Breast epithelium (tissue), 4 donors: ENCODE data around the gene INPP4A. TPM values are rescaled to one million over a fixed set of nuclear protein-coding genes. Genes with fewer than 3 reads are reported as not detected.

Experiments used
- DNase-seq, 2 donors: peaks; one replicate each; pipeline ENCODE4 v3.0.0-alpha.2; 2019; ENCODE audit warnings: low spot score in 2 of 2
- H3K27ac ChIP-seq, 2 donors: fragments of 200-600 bp; sonication (generic) in 1 of 2; one replicate each; pipeline ENCODE4 v1.5.1; 2016 to 2019; ENCODE audit warnings: mild to moderate bottlenecking in 1 of 2
- H3K27me3 ChIP-seq, 2 donors: fragments of 200-600 bp; sonication (generic) in 1 of 2; one replicate each; pipeline versions ENCODE4 v1.5.1 to v1.6.0; 2017 to 2019; ENCODE audit warnings: control low read depth in 1 of 2, mild to moderate bottlenecking in 1 of 2
- H3K36me3 ChIP-seq: fragments of 200-600 bp; one replicate; pipeline ENCODE4 v1.5.1; 2019
- H3K4me1 ChIP-seq, 2 donors: fragments of 200-600 bp; sonication (generic); one replicate each; pipeline ENCODE4 v1.5.1; 2016 to 2019; ENCODE audit warnings: control low read depth in 1 of 2
- H3K4me3 ChIP-seq, 3 donors: fragments of 200-600 bp; sonication (generic); 1 replicate in 2 of 3; 2 replicates in 1 of 3; pipeline ENCODE4 v1.5.1; 2016 to 2019; ENCODE audit warnings: mild to moderate bottlenecking in 3 of 3, moderate library complexity in 2 of 3
- H3K9me3 ChIP-seq, 2 donors: fragments of 200-600 bp; sonication (generic) in 1 of 2; one replicate each; pipeline ENCODE4 v1.5.1; 2016 to 2019; ENCODE audit warnings: control low read depth in 1 of 2
- POLR2A ChIP-seq: fragments of 450-650 bp; IDR thresholded peaks from one replicate; pipeline ENCODE4 v1.6.1; 2016; ENCODE audit warnings: antibody characterized with exemption, mild to moderate bottlenecking, moderate library complexity
- POLR2AphosphoS5 ChIP-seq, 3 donors: sonication (generic); formaldehyde crosslinking; IDR thresholded peaks; one replicate each; pipeline ENCODE4 v1.6.1; 2017; ENCODE audit warnings: antibody characterized with exemption in 3 of 3
- intact Hi-C: fragments of 100-400 bp; cut with DNase I; formaldehyde crosslinking; loops from one replicate; pipeline ENCODE4 v1.15.1; 2023; ENCODE audit warnings: low total_unique reads
- total RNA-seq, 3 donors: library from RNA; depleted of rRNA; stranded (reverse); fragments of >200 nt; gene quantifications; one replicate each; pipeline ENCODE4 v1.1.0, GENCODE V29; 2016
- TF ChIP-seq, protein P1 (sequence below), 3 donors: fragments of 450-650 bp; IDR thresholded peaks; one replicate each; pipeline ENCODE4 v1.5.1; 2016 to 2017; ENCODE audit warnings: antibody characterized with exemption in 3 of 3, mild to moderate bottlenecking in 3 of 3, moderate library complexity in 3 of 3

INPP4A gene
- total RNA-seq, 3 donors from 2014 or later, result 22.6 to 35.4 (median 25.8) TPM

DNA sequence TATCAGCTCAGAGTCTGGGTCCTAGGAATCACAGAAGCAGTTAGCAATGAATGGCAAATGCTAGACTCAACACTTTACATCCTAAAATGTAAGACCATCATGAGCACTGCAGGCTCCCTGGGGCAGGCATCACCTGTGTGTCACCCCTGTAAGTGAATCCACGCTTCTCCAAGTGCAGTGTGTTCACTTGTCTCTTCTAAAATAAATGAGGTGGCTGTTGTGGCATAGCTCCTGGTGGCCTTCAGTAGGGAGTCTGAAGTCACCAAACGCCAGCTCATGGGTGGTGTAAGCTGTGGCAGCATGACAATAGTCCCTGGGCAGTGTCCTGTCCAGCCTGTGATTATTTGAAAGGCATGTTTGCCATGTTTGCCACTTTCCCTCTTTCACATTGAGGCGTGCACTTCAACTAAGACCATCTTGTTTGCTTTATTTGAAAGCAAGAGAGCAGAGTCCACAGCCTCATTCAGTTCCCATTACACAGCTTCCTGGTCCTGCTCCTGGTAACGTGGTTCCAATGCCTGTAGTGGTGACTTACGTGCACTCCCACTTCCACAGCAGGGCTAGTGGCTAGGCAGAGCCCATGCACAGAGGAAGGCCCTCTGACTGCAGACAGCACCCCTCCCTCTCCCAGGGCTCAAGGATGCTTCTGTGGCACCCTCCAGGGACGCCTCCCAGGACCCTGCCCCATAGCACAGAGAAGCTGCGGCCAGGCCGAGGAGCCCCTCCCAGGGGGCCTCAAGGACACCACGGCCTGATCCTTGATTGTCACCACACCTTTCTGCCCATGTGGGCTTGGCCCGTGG is 139.4 kb downstream of the INPP4A start:
- H3K4me1 ChIP-seq, result no peaks in the 10 kb centered on the region
- intact Hi-C loops, result no loop called here
- DNase-seq, result no peak
- no peaks in the 10 kb centered on the region for H3K9me3 ChIP-seq
- TF ChIP-seq POLR2AphosphoS5 (IDR thresholded peaks at IDR 0.05) (no peak), POLR2A (no peak)
- H3K36me3 ChIP-seq, result peaks cover 3% of the 10 kb centered on the region
- no peak overlapping the region for H3K27ac ChIP-seq
- H3K4me3 ChIP-seq, result no peak overlapping the region
- H3K27me3 ChIP-seq, result no peaks in the 10 kb centered on the region

DNA sequence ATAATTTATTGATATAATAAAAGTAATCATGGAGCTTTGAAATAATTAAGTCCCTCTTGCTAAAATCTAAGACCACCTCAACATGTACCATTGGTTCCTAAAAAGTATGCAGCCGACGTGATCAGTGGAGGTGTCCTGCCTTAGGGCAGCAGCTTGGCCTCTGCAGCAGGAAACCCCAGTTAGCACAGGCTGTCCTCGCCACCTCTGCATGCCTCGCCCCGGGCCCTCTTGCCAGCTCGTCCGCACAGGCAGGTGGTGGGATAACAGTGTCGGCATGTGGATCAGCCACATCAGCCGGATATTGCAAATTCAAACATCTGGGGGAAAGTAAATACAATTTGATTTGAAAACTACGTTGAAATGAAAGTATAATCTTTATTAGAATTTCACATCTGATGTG is 140.7 kb downstream of the INPP4A start:
- Histone ChIP-seq H3K36me3 (peaks cover 3% of the 10 kb centered on the region), H3K4me1 (no peaks in the 10 kb centered on the region), H3K9me3 (no peaks in the 10 kb centered on the region), H3K4me3 (no peak overlapping the region), H3K27ac (no peak overlapping the region), H3K27me3 (no peaks in the 10 kb centered on the region)
- intact Hi-C loops, result no loop called here
- TF ChIP-seq, protein P1, sequence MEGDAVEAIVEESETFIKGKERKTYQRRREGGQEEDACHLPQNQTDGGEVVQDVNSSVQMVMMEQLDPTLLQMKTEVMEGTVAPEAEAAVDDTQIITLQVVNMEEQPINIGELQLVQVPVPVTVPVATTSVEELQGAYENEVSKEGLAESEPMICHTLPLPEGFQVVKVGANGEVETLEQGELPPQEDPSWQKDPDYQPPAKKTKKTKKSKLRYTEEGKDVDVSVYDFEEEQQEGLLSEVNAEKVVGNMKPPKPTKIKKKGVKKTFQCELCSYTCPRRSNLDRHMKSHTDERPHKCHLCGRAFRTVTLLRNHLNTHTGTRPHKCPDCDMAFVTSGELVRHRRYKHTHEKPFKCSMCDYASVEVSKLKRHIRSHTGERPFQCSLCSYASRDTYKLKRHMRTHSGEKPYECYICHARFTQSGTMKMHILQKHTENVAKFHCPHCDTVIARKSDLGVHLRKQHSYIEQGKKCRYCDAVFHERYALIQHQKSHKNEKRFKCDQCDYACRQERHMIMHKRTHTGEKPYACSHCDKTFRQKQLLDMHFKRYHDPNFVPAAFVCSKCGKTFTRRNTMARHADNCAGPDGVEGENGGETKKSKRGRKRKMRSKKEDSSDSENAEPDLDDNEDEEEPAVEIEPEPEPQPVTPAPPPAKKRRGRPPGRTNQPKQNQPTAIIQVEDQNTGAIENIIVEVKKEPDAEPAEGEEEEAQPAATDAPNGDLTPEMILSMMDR (IDR thresholded peaks at IDR 0.05), result no peak
- TF ChIP-seq POLR2AphosphoS5 (IDR thresholded peaks at IDR 0.05) (no peak), POLR2A (no peak)
- no peak for DNase-seq

DNA sequence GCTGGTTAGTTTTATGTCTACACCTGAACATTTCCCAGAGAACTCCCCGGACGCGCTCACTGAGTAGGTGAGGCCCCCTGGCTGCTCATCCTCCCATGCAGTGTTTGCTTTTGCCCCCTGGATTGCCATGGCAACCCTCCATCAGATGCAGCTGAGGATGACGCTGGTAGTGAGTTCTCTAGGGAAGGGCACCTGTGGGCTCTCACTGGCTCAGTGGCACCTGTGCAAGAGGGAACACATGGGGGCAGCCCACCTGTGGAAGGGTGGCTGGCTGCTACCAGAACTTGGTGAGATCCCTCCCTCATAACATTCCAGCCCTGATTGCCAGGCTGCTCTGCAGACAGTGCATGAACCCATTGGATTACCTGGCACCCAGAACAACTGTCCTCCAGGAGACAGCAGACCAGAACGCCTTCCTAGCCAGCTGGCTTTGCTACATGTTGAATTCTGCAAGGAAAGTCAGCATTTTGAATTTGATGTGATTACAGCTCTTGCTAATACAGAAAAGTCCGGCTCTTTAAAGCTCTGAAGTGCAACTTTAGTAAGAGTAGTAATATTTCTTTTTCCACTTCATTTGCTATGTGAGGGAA is 142.0 kb downstream of the INPP4A start:
- H3K36me3 ChIP-seq, result peaks cover 3% of the 10 kb centered on the region
- no peaks in the 10 kb centered on the region for H3K27me3 ChIP-seq
- no peaks in the 10 kb centered on the region for H3K4me1 ChIP-seq
- no peaks in the 10 kb centered on the region for H3K9me3 ChIP-seq
- TF ChIP-seq, protein P1 (IDR thresholded peaks at IDR 0.05), result no peak
- DNase-seq, result no peak
- intact Hi-C loops, result no loop called here
- H3K4me3 ChIP-seq, result no peak overlapping the region
- H3K27ac ChIP-seq, result no peak overlapping the region

DNA sequence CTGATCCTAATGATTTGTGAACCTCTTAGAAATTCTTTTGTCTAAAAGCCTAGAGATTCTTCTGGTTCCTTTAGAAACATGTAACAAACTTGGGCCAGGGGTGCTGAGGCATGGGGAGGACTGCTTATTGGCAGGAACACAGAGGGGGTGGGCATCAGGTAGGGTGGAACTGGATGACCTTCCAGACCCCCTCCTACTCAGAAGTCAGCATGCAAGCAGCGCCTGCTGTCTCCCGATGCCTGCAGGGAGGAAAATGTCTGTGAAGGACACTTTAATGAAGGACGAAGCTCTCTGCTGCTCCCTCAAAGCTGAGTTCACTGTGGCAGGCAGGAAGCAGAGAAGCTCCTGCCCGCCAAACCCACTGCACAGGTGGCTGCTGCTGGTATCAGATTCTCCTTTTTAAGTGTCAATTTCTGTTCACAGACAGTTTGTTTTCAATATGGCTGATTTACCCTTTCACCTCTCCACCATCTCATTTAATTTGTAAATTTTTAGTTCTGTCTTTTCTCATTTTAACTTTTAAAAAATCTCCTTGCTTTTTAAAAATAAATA is 144.3 kb downstream of the INPP4A start:
- H3K27me3 ChIP-seq, result no peaks in the 10 kb centered on the region
- no peaks in the 10 kb centered on the region for H3K4me1 ChIP-seq
- no peaks in the 10 kb centered on the region for H3K9me3 ChIP-seq
- intact Hi-C loops, result no loop called here
- H3K4me3 ChIP-seq, result no peak overlapping the region
- no peak overlapping the region for H3K27ac ChIP-seq
- no peak for TF ChIP-seq POLR2AphosphoS5 (IDR thresholded peaks at IDR 0.05)
- TF ChIP-seq, protein P1 (IDR thresholded peaks at IDR 0.05), result no peak
- DNase-seq, result no peak
- H3K36me3 ChIP-seq, result peaks cover 3% of the 10 kb centered on the region

DNA sequence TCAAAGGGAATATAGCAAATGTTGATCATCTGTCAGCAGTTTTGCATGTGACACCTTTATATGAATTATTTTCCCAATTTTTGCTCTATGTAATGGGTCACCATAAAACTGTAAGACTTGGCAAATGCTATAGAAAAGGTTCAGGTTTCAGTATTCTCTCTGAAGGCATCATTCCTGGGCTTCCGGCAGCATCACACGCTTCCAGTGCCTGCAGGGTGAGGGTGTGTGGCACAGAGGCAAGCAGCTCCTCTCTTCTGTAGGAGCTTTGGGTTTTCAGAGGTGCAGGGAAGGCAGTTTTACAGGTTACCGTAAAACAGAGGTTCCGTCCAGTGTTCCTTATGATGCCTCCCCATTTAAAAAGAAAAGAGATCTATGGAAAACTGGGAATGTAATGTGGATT is 144.8 kb downstream of the INPP4A start:
- H3K4me1 ChIP-seq, result no peaks in the 10 kb centered on the region
- no peaks in the 10 kb centered on the region for H3K27me3 ChIP-seq
- H3K9me3 ChIP-seq, result no peaks in the 10 kb centered on the region
- TF ChIP-seq POLR2AphosphoS5 (IDR thresholded peaks at IDR 0.05) (no peak), POLR2A (no peak)
- TF ChIP-seq, protein P1 (IDR thresholded peaks at IDR 0.05), result no peak
- no peak for DNase-seq
- intact Hi-C loops, result no loop called here
- H3K36me3 ChIP-seq, result peaks cover under 1% of the 10 kb centered on the region
- H3K4me3 ChIP-seq, result no peak overlapping the region
- no peak overlapping the region for H3K27ac ChIP-seq
